ENCODE data around the gene ULK3.

- no peak for TF ChIP-seq CTCF (IDR thresholded peaks at IDR 0.05)
- TF ChIP-seq POLR2A (IDR thresholded peaks at IDR 0.05): no peak
Observed at GRCh38 chr15:74799255-74799855, 43.6 kb downstream of the ULK3 start.

Measured in heart left ventricle (tissue), 13 donors.